ENCODE measurements around the gene GABPB2. TPM values are rescaled to one million over a fixed set of nuclear protein-coding genes. Genes with fewer than 3 reads are reported as not detected.

The GABPB2 gene
- total RNA-seq, 1 donor from 2014 or later: 6.1 TPM

DNA sequence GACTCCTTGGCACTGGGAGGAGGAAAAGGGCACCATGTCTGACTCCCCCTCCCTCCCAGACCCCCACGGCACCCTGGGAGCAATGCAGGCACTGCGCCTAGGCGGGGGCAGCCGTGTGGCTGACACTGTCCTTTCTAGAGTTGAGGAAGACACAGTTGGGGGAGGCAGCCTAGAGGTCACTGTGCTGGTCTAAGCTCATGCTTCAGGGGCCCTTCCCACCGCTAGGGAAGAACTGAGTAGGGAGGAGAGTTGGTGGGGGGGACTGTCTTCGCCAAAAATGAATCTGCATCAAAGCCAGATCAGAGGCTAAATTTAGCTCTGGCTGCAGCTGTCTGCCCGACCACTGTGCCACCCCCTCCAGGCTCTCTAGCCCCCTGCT, 72.5 kb downstream of the GABPB2 start:
- H3K27ac Mint-ChIP-seq (ENCODE audit: unreplicated experiment): no peak overlapping the region
- DNase-seq (ENCODE audit: low read depth, low spot score): no peak

DNA sequence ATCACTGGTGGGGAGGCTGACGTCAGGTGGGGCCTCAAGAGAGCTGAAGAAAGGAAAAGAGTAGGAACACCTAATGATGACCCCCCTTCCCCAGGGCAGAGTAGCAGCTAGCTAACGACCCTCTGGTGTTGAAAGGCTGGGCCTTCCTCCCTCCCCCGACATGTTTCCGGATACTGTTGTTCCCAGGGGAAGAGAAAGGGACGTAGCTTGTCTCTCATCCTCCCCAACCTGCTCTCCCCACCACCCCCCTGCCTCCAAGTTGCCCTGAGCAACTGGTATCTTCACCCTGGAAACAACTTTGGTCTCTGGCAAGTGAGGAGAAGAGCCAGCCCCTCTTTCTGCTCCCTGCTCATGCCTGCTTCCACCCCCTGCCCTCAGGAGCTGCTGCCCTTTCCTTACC, 73.4 kb downstream of the GABPB2 start:
- no peaks in the 10 kb centered on the region for H3K9me3 Mint-ChIP-seq
- TF ChIP-seq, protein P1, sequence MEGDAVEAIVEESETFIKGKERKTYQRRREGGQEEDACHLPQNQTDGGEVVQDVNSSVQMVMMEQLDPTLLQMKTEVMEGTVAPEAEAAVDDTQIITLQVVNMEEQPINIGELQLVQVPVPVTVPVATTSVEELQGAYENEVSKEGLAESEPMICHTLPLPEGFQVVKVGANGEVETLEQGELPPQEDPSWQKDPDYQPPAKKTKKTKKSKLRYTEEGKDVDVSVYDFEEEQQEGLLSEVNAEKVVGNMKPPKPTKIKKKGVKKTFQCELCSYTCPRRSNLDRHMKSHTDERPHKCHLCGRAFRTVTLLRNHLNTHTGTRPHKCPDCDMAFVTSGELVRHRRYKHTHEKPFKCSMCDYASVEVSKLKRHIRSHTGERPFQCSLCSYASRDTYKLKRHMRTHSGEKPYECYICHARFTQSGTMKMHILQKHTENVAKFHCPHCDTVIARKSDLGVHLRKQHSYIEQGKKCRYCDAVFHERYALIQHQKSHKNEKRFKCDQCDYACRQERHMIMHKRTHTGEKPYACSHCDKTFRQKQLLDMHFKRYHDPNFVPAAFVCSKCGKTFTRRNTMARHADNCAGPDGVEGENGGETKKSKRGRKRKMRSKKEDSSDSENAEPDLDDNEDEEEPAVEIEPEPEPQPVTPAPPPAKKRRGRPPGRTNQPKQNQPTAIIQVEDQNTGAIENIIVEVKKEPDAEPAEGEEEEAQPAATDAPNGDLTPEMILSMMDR (conservative IDR thresholded peaks at IDR 0.05): no peak
- H3K27me3 Mint-ChIP-seq (ENCODE audit: low read depth): peaks cover 3% of the 10 kb centered on the region
- peak overlapping the region; percentile 75 for H3K27ac Mint-ChIP-seq (ENCODE audit: unreplicated experiment)
- H3K4me1 Mint-ChIP-seq: peaks cover 34% of the 10 kb centered on the region
- peak overlapping the region; percentile 88 for H3K4me3 Mint-ChIP-seq
- DNase-seq (ENCODE audit: low read depth, low spot score): no peak
- H3K36me3 Mint-ChIP-seq (ENCODE audit: low read depth): no peaks in the 10 kb centered on the region

More for the DNA sequence above, 72.5 kb downstream of the GABPB2 start:
- Mint-ChIP-seq H3K27me3 (ENCODE audit: low read depth) (peaks cover 3% of the 10 kb centered on the region), H3K4me1 (peaks cover 34% of the 10 kb centered on the region), H3K36me3 (ENCODE audit: low read depth) (no peaks in the 10 kb centered on the region), H3K9me3 (no peaks in the 10 kb centered on the region), H3K4me3 (peak overlapping the region; percentile 88)
- TF ChIP-seq, protein P1 (conservative IDR thresholded peaks at IDR 0.05): no peak

DNA sequence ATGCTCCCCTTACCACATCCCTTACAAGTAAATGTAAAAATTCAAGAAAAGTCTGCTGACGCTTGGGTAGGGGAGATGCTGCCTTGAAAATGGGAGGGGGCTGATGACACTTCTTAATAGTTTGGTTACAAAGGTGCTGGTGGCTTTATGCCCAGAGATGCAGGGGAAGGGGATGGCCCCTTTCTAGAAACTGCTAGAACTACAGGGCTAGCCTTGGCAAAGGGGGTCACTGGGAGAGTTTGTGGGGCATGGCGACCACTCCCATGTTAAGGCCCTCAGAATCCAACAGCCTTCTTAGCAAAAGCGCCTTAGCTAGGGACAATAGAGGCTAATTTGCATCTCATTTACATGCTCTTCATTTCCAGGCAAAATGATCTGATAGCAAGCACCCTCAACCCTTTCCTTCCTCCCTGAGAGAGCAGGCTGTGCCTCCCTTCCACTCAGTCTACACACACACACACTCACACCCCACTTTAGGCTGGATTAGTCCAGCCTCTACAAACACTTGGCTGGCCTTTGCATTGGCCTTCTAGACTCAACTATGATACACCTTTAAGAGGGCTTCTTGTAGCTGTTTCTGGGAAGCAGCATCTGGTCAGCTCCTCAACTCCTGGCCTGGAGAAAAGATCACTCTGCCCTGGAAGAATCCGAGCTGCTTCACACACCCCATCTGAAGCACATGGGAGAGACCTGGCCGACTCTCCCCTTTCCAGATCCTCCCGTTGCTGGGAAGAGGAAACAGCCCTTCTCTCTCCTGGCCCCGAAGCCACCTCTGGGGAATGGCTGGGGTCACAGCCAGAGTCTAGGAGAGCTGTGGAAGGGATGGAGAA, 74.1 kb downstream of the GABPB2 start:
- TF ChIP-seq, protein P1 (conservative IDR thresholded peaks at IDR 0.05): no peak
- Mint-ChIP-seq H3K36me3 (ENCODE audit: low read depth) (no peaks in the 10 kb centered on the region), H3K9me3 (no peaks in the 10 kb centered on the region), H3K4me1 (peaks cover 34% of the 10 kb centered on the region), H3K27me3 (ENCODE audit: low read depth) (peaks cover 3% of the 10 kb centered on the region), H3K27ac (ENCODE audit: unreplicated experiment) (peak overlapping the region; percentile 51), H3K4me3 (peak overlapping the region; percentile 88)
- no peak for DNase-seq (ENCODE audit: low read depth, low spot score)

DNA sequence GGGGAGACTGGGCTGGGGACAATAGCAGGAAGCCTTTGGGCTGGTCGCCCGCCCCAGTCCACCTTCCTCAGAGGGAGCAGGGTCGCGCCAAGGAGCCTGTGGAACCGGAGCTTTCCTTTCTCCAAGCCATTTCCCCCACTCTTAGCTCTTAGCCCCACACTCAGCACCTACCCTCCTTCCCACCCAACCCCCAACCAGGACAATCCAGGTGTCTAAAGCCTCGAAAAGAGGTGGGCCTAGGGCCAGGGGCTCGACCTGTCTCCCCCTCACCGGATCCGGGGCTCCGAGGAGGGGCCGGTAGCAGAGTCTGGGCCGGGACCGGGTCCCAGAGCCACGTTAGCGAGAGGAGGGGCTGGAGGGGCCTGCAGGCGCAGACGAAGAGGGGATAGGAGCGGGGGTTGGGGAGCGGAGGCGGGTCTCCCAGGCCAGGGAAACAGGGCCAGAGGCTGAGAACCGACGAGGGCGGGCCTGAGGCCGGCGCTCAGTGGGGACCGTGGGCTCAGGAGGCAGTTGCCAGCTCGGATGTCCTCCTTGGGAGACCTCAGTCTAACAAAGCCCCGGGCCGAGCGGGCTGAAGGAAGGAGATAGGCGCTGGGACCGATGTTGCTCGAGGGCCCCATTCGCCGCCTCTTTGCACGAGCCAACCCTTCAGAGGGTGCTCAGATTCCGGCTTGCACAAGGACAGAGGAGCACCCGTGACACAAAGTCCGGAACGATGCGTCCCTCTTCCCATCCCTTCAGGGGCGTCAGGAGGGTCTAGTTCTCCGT, 74.9 kb downstream of the GABPB2 start:
- H3K27ac Mint-ChIP-seq (ENCODE audit: unreplicated experiment): no peak overlapping the region
- peak overlapping the region; percentile 88 for H3K4me3 Mint-ChIP-seq
- no peaks in the 10 kb centered on the region for H3K36me3 Mint-ChIP-seq (ENCODE audit: low read depth)
- TF ChIP-seq, protein P1 (conservative IDR thresholded peaks at IDR 0.05): no peak
- H3K4me1 Mint-ChIP-seq: peaks cover 34% of the 10 kb centered on the region
- H3K27me3 Mint-ChIP-seq (ENCODE audit: low read depth): peaks cover 3% of the 10 kb centered on the region
- peak; percentile 30 for DNase-seq (ENCODE audit: low read depth, low spot score)
- no peaks in the 10 kb centered on the region for H3K9me3 Mint-ChIP-seq

DNA sequence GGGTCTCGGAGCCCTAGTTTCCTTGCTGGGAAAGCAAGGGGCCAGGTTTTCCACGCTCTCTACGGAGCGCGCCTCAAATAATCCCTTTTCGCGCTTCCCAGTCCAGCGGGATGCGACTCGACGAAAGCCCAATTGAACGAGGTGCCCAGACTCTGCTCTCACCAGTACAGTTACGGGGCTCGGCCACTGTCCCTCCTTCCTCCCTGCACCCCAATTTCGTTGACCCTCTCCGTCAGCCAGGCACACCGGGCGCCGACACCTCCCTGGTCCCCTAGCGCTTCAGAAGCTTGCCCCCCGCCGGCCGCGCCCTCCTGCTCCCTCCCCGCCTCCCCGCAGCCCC, 75.5 kb downstream of the GABPB2 start:
- peak overlapping the region; percentile 88 for H3K4me3 Mint-ChIP-seq
- TF ChIP-seq, protein P1 (conservative IDR thresholded peaks at IDR 0.05): no peak
- peaks cover 37% of the 10 kb centered on the region for H3K4me1 Mint-ChIP-seq
- H3K27me3 Mint-ChIP-seq (ENCODE audit: low read depth): peaks cover 3% of the 10 kb centered on the region
- H3K27ac Mint-ChIP-seq (ENCODE audit: unreplicated experiment): no peak overlapping the region
- no peaks in the 10 kb centered on the region for H3K9me3 Mint-ChIP-seq
- no peak for DNase-seq (ENCODE audit: low read depth, low spot score)
- no peaks in the 10 kb centered on the region for H3K36me3 Mint-ChIP-seq (ENCODE audit: low read depth)

All from neural crest cell (in vitro differentiated cells).